HG03521 (cell line): ENCODE results near the gene GRIA2.
"Not testable (repeated sequence)": the region's sequence is repeated elsewhere in the genome, so short reads cannot be mapped to it uniquely, and the experiment has no call there.

Source experiments
- ATAC-seq: cut with Tn5 transposase; IDR thresholded peaks from one replicate; pipeline ENCODE4 v1.9.1; 2021; ENCODE audit warnings: mild to moderate bottlenecking, moderate library complexity; ENCODE audit not compliant: unreplicated experiment

GRIA2 gene

DNA sequence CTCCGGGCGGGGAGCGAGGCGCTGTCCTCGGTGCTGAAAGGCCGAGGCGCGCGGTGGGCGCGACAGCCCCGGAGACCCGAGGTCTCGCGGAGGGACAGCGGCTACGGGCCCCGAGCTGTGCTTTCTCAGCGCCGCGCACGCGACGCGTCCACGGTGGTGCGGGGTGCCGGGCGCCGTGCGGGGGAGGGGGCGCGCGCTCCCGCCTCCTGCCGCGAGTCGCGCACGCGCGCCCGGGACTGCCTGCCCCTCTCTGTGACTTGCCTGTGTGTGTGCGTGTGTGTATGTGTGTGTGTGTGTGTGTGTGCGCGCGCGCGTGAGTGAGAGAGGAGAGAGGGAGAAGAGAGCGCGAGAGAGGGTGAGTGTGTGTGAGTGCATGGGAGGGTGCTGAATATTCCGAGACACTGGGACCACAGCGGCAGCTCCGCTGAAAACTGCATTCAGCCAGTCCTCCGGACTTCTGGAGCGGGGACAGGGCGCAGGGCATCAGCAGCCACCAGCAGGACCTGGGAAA is at the start of gene GRIA2:
TSS of gene GRIA2 (plus strand) at position 358 of the 511 bp plus-strand sequence. CDS start 315 bp downstream, outside the sequence.
- ATAC-seq = peak; percentile 53

DNA sequence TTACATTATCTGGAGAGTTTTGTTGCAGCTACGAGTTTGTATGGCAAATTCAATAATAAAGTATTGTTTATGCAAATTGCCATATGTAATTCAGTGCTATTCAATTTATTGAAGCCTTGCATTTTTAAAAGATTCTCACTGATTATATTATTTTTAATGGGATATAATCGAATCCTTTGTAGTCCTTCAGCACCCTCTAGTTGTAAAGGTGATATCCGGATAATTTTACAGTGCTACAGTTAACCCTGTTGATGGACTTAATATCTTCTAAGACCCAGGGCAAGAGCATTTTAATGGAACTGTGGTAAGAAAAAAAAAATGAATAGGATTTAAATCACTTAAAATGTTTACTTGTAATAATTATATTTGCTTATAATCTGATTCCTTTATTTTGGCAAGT is 48.5 kb upstream of the GRIA2 start:
- ATAC-seq = no peak

DNA sequence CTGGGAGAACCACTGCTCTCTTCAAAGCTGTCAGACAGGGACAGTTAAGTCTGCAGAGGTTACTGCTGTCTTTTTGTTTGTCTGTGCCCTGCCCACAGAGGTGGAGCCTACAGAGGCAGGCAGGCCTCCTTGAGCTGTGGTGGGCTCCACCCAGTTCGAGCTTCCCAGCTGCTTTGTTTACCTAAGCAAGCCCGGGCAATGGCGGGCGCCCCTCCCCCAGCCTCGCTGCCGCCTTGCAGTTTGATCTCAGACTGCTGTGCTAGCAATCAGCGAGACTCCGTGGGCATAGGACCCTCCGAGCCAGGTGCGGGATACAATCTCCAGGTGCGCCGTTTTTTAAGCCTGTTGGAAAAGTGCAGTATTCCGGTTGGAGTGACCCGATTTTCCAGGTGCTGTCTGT is 40.3 kb upstream of the GRIA2 start:
- ATAC-seq = not testable (repeated sequence)

DNA sequence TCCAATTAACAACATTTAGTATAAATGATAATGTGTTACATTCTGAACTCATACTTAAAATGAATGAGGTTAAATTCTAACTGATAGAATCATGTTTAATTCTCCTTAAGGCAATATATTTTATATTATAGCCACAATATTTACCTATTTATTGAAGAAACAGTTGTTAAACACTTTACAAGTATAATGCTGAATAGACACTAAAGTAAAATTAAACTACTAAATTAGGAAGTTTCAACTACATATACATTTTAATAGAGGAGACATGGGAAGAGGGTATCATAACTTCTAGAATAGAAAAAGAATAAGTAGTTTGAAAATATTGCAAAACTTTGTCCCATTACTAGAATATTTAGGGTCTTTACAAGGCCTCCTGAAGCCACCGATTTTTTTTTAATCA is 36.2 kb upstream of the GRIA2 start:
- no peak for ATAC-seq

DNA sequence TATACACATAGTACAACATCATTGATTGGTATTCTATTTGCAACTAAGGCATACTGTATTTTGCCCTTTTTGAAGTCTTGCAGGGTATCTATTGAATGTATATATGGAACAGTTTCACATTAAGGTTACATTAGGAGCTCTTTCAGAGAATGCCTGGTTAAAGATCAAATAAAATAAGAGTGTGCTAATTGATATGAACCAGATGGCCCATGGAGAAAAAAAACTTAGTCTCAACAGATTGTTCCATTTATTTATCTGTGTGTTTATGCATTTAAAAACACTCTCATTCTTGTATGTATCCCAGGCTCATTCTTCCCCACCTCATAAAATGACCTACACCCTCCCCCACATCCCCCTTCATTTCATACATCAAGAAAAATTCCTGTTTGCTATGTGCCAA is 35.2 kb upstream of the GRIA2 start:
- ATAC-seq = no peak

DNA sequence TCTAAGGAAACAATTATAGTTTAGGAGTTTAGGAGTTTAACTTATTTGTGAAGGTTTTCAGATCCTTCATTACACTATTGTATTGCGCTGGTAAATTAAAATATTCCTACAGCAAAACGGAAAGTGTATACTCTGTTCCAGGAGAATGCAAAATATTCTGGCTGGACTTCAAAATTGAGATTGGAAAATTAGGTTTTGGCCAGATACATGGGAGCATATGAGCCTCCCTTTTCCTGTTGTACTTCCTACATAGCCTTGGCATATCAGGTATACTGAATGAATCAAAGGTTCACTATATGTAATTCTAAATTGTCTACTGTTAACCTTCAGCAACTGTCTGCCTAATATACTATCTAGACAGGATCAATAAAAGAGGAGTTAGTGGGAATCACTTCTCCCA is 25.2 kb upstream of the GRIA2 start:
- ATAC-seq = no peak

DNA sequence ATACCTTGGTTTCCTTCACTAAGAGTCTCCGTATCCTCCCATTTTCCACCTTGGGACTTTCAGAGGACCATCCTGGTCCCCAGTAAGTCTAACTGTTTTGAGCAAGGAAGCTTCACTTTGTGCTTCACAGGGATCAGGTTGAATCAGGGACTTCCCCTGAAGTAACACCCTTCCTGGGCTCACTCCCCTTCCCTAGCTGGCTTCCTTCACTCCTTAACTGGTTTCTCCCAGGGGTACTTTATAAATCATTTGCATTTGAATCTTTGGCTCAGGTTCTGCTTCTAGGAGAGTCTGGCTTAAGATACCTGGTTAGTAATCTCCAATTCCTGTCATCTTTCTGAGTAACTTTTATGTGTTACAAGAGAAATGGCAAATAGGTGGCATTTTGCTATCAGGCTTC is 24.5 kb upstream of the GRIA2 start:
- ATAC-seq = no peak

DNA sequence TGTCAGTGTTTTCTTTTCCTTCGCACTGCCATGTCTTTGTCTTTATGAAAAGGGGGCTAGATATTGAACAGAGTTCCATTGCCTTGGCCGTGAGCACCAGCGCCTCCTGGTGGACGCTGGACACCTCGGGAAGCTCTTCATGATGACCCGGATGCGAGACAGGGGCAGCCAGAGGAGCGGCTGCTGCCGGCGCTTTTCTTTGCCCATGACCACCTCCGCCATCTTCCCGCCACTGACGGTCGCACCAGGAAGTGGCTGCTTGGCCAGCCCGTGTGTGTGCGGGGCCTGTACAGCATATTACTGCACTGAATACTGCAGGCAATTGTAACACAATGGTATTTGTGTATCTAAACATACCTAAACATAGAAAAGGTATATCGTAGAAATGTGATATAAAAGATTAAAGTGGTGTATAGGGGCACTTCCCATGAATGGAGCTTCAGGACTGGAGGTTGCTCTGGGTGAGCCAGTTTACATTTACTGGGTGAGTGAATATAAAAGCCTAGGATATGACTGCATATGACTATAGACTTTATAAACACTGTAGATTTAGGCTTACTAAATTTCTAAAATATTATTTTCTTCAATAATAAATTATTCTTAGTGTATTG is 15.8 kb upstream of the GRIA2 start:
- no peak for ATAC-seq

DNA sequence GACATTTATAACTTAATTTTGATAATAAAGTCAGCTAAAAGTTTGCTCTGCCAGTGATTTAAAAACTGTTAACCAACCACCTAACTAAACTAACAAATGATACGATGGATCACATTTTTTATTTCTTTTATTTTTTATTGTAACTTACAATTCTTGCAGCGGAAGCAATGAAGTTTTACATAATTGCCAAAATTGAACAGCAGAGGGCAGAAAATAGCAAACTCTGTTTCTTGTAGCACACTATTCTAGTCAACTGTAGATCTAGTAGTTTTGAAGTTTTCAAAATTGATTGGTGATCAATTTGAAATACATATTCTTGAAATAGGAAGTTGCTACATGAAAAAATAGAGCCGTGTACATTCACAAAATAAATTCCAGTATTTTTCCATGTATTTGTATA is 2.8 kb upstream of the GRIA2 start:
- no peak for ATAC-seq

DNA sequence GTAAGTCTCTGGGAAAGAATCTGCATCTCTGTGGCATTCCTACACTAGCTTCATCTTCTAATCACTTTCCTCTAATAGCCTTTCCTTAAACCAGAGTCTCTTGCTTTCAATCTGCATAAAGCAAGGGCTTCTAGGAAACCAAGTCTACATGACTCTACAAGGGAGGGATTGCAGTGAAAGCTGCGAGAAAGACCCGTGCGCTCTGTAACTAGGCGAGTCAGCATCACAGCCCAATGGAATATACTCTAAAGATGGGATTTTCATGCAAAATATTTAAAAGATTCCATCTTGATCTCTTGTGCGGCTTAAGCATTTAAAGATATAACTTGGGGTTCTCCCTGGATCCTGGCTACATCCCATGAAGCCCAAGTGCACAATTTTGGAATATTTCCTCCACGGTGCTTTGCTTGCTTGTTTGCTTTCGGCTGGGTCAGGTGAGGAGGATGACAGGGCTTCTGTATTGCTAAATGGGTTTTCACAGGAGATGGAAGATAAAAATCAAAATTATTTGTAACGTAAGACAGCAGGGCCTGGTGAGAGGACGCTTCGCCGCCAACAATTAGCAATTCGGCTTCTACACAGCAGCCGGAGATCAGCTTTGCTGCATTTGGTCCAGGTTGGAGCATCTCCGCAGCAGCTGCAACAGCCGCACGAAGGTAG is 687 bp upstream of the GRIA2 start:
- no peak for ATAC-seq

DNA sequence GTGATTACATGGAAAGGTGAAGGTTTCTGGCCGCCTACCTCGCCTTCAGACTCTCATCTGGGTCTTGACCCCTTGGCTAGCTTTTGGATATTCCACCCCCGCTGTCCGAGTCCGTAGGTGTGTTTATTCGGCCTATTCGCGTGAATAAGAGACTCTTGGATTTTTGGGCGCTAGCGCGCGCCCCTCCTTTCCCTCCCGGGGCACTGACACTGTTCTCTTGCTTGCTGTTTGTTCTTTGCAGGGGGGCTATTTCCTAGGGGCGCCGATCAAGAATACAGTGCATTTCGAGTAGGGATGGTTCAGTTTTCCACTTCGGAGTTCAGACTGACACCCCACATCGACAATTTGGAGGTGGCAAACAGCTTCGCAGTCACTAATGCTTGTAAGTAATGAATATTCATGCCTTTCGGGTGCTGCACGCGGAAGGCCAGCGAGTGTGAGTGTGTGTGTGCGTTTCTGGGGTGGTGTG is 932 bp downstream of the GRIA2 start:
- no peak for ATAC-seq

DNA sequence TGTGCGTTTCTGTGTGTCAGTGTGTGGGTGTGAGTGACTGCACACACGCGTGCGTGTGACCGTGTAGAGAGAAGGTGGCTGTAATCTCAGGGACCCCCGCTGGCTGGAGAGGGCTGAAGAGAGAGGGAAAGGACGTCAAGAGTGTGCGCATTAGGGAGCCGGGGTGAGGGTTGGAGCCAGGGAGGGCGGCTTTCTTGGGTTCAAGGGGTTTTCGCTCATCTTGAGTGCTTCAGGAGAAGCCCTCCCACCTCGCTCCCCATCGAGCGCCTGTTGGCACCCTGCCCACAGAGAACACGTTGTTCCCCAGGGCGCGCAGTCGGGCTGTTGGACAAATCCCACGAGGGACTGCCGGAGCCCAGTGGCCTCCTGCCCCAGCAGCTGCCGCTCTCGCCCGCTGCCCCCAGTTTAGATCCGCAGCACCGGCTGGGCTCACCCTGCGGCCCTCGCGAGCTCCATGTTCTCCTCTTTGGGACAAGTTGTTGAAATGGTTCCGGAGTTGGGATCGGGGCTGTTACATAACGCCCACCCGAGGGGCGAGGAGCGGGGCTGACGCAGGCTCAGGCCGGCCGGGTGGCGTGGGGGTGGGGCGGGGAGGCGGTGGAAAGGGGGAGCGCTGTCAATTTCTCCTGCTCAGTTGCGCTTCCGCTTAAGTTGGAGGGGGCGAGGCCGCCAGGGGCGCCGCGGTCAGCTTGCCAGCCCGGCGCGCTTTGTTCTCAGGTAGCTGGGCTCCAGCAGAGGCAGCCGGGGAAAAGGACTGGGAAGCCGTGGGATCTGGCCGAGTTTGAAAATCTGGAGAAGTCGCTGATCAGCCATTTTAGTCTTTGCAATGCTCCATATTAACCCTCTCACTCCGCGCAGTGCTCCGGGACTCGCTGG is 1.6 kb downstream of the GRIA2 start:
- no peak for ATAC-seq

DNA sequence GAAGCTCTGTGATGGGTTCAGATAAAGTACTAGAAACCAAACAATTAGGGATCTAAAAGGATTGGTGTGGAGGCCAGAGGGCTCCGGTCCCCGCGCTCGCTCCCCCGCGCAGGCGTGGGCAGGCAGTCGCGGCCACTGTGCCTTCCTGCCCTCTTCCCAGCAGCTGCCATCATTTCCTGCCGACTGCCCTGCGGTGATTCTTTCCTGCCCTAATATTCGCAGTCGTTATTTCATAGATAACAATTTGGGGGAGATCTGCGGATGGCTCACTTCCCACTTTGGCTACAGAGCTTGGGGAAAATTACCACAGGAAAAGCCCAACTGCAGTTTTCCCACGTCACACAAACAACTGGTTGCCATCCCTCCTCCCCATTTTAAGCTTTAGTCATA is 2.2 kb downstream of the GRIA2 start:
- no peak for ATAC-seq

DNA sequence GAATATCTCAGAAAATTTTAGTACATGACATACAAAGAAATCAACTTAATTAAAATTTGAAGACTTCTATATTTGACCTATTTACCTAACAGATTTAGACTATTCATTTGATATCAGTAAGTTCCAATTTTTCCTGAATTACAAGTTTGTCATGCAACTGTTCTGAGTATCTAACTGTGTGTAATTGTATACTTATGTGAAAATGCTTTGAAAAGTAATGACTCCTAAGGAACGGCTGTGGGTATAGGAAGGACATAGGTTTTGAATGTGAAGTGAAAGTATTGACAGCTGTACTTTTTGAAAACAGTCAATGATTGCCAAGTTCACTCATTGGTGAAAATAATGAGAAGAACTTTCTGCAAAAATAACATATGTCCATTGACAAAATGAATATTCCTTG is 2.9 kb downstream of the GRIA2 start:
- no peak for ATAC-seq

DNA sequence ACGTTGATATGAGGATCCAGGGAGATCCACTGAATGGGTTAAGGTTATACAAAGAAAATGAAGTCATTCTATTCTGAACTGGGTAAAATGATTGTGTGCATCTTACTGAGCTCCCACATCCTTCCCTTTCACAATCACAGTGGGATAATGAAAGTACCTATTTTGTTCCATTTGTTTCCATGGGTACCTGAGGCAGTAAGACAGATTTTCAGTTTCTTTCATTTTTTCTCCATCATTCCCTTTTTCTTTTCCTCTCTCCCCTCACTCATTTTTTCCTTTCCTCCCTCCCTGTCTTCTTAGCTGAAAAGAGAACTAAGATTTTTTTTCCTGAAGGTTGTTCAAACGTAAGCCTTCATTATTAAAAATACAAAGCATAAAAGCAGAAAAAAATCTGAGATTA is 4.6 kb downstream of the GRIA2 start:
- ATAC-seq = no peak

DNA sequence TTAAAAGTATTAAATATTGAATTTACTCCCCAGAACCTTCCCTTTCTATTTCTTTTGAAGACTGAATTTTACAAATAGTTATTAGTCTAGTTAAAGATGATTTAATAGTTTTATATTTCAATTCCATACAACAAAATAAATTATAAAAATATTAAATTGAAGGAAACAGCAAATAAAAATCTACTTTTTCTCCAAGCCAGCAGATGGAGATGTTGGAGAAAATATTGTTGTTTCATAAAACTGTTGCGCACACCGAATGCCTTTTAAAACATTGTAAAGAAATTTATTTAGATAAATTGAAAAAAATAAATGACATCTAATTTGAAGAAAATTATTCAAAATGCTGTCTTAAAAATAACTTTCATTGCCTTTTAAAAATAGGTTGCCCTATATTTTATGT is 5.5 kb downstream of the GRIA2 start:
- ATAC-seq = no peak

DNA sequence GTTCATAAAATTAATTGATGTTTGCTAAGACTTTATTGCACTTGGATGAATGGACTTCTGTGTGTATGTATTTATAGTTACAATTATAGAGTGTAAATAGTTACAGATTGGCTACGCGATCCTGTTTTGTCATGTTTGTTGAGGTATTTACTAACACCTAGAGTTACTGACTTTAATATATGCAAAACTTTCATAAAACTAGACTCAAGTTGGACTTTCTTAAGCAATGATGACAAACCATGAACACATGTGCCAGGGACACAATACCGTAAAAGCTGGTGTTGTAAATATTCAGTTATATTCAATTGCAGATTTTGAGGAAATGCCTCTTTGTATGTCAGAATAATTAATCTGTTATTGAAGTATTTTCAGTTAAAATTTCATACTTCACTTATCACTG is 6.1 kb downstream of the GRIA2 start:
- no peak for ATAC-seq

DNA sequence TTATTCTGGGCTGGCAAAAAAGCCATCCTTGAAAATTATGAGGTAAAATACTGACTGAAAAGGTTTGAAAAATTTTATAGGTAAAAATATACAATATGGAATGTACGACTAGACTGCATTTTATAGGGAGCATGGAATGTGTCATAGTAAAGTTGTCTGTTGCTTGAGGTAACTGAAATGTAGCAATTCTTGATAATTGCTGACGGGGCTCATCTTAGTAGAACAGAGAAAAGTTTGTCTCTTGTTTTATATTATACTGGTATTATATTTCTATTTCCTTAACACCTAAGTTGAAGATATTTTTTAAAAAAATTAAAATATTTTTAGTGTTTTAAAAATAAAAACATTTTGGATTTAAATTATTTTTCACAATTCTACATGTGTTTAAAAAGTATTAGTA is 11.0 kb downstream of the GRIA2 start:
- ATAC-seq = no peak

DNA sequence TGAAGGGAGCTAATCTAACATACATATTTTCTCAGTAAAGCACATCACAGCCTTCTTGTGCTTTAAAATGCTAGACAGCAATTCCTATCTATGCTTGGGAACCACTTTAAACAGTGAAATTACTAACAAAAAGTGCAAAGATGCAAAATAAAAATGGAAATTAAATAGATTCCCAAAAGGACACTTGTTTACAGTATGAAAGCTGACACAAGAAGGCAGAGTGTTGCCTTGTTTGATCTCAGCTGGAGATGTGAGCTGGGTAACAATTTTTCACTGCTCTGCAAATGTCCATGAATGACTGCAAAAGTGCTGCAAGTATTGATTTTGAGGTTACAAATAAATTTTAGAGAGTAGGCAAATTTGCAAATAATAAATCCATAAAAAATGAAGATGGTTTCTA is 22.3 kb downstream of the GRIA2 start:
- no peak for ATAC-seq

DNA sequence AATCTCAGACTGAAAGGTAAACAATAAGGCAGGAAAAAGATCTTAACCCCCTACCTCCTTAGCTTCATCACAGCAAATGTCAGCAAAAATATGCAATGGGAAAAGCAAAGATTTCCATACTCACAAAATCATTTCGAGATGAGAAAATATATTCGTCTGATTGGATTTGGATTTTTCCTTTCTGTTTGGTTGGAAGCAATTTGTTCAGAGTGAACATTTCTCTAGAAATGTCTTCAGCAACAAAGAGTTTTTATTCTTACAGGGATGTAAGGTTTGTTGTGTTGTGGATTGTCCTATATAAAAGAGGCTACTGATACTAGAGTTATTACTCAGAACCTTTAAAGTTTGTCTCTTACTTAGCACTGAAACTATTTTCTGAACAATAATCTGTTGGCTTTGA is 23.8 kb downstream of the GRIA2 start:
- ATAC-seq = no peak

DNA sequence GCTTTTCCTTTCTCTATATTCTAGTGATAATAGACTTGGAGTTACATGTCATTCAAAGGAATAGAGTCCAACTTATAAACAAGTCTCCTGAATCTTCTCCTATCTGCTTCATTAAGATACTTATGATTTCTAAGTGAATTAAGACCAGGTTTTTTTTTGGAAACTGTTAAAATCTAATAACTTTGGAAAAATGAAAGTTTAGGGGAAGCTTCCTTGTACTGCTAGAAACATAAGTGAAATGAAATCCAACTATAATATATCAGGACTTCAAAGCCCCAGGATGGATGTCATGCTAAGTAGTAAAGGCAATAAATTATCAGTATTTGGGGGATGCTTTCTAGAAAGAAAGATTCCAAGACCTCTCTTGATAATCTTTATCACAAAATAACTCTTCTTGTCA is 24.8 kb downstream of the GRIA2 start:
- no peak for ATAC-seq

DNA sequence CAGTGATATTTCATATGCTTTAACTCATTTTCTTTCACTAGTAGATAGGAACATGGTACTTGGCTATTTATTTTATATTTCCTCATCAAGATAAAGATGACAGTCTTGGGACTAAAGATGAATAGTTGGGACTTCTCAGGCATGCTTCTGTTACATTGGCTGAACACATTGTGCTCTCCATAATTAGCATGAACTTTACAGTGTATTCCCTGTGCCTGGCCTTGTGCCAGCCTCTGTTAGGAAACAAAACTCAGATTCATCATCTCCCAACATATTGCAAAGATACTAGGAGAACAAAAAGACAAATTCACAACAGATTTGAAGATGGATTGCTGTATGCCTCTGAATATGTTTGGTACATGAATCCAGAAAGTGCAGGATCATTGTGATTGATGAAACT is 26.4 kb downstream of the GRIA2 start:
- ATAC-seq = no peak
